Kidney glomerular epithelial cell (primary cell): Measurements from ENCODE around the gene DOCK9.

Experiments
- DNase-seq: peaks from one replicate; lab custom pipeline; 2025; lab: John Stamatoyannopoulos, UW

DOCK9 gene

GRCh38 chr13:98945863-98946605, 31.8 kb downstream of the DOCK9 start:
- no peak for DNase-seq

GRCh38 chr13:98944336-98944735, 33.5 kb downstream of the DOCK9 start:
- DNase-seq, result no peak

- DNase-seq, result no peak
Observed at GRCh38 chr13:98942997-98943396, 34.9 kb downstream of the DOCK9 start.

GRCh38 chr13:98942485-98942884, 35.4 kb downstream of the DOCK9 start:
- no peak for DNase-seq

- DNase-seq, result no peak
Observed at GRCh38 chr13:98941536-98941935, 36.3 kb downstream of the DOCK9 start.

GRCh38 chr13:98941126-98941525, 36.7 kb downstream of the DOCK9 start:
- no peak for DNase-seq

GRCh38 chr13:98940325-98941001, 37.4 kb downstream of the DOCK9 start:
- DNase-seq, result no peak

GRCh38 chr13:98939660-98940191, 38.1 kb downstream of the DOCK9 start:
- DNase-seq, result no peak

GRCh38 chr13:98938801-98939200, 39.1 kb downstream of the DOCK9 start:
- DNase-seq, result no peak

GRCh38 chr13:98937911-98938381, 39.9 kb downstream of the DOCK9 start:
- DNase-seq, result no peak

GRCh38 chr13:98934243-98934642, 43.6 kb downstream of the DOCK9 start:
- no peak for DNase-seq

GRCh38 chr13:98930151-98930591, 47.7 kb downstream of the DOCK9 start:
- DNase-seq, result no peak

GRCh38 chr13:98927951-98928927, 49.6 kb downstream of the DOCK9 start:
- DNase-seq, result no peak

GRCh38 chr13:98925949-98926348, 51.9 kb downstream of the DOCK9 start:
- no peak for DNase-seq

- DNase-seq, result no peak
Observed at GRCh38 chr13:98923641-98924397, 54.0 kb downstream of the DOCK9 start.

GRCh38 chr13:98922306-98922705, 55.6 kb downstream of the DOCK9 start:
- DNase-seq, result no peak

GRCh38 chr13:98921786-98922185, 56.1 kb downstream of the DOCK9 start:
- DNase-seq, result no peak

GRCh38 chr13:98921015-98921580, 56.8 kb downstream of the DOCK9 start:
- no peak for DNase-seq

- DNase-seq, result no peak
Observed at GRCh38 chr13:98919566-98919965, 58.3 kb downstream of the DOCK9 start.

GRCh38 chr13:98918771-98919170, 59.1 kb downstream of the DOCK9 start:
- DNase-seq, result no peak

- DNase-seq, result no peak
Observed at GRCh38 chr13:98917116-98917515, 60.7 kb downstream of the DOCK9 start.
